HCEC 1CT (cell line): Measurements from ENCODE around the gene S100A10.

Source experiments
- DNase-seq: peaks from one replicate; pipeline ENCODE4 v3.0.0-alpha.2; 2017

S100A10 gene

DNA sequence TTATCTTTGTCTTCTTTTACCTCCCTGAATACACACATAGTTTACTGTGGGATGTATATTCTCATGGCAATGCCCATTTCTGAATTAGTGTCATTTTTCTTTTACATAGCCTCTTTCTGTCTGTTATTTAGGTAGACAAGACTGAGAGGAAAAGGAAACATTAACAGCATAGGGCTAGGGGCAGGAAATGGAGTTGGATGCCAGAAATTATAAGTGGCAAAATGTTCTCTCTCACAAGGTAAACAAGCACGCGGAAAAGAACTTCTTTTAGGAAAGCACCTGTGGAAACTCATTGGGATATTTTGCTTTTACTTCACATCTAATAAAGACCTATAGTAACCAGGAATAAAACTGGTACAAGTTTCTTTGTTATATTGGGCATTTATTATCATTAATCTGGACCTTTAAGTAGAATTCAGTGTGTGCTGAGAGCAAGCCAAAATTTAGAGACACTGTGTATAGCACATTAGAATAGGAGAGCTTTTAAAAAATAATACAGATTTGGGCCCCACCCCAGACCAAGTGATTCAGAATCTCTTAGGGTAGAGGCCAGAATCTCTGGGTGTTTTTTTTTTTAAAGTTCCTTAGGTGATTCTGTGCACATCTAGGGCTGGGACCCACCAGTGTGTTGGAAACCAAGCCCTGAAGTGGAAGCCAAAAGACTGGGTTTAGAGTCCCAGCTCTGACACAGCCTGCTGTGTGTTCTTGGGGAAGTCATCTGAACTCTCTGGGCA is 32.7 kb downstream of the S100A10 start:
- no peak for DNase-seq

DNA sequence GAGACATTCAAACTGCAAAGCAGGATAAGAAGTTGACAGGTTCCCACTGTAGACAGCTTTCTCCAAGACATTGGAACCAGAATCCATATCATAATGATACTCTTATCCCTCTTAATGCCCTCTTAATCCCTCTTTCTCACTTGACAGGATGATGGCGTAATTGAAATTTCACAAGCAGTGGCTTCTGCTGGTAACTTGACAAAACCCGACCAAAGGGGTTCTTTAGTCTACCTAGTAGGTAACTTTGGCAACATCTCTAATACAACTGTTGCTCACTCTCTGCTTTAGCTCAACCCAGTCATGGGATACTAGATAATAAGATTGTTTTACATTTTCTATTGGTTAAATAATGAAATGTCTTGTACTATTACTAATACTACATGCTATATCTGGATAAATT is 34.7 kb downstream of the S100A10 start:
- DNase-seq: no peak

- no peak for DNase-seq
Observed at GRCh38 chr1:151956957-151957497, 36.6 kb downstream of the S100A10 start.

DNA sequence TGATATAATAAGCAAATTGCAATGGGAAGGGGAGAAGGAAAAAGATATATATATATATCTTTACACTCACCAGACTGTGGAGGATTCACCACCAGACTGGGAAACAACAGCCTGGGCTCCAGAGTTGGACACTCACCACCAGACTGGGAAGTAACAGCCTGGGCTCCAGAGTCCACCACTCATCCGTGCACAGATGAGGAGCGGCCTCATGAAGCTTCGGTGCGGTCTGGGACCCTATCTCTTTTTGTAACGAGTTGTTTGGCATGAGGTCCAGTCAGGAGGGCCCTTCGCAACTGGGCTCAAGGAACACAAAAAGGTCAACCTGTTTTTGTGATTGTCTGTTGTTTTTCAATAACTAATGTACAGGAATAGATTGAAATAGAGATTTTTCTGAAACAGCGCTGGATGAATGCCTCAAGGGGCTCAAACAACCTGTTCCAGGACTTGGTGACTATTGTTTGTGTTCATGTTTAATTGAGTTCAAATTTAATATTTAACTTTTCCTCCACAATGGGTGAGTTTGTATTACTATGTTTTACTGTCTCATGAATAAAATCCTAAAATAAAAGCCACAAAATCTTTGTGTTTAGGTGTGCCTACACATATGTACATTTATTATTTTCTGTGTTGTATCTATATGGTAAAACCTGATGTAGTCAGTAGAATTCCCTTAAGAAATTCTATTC is 40.1 kb downstream of the S100A10 start:
- no peak for DNase-seq

- no peak for DNase-seq
Observed at GRCh38 chr1:151952811-151953210, 40.8 kb downstream of the S100A10 start.

GRCh38 chr1:151949371-151950193 is 44.1 kb downstream of the S100A10 start:
- DNase-seq: no peak

GRCh38 chr1:151948506-151948905 is 45.2 kb downstream of the S100A10 start:
- no peak for DNase-seq

GRCh38 chr1:151947140-151947539 is 46.5 kb downstream of the S100A10 start:
- DNase-seq: peak; percentile 53

DNA sequence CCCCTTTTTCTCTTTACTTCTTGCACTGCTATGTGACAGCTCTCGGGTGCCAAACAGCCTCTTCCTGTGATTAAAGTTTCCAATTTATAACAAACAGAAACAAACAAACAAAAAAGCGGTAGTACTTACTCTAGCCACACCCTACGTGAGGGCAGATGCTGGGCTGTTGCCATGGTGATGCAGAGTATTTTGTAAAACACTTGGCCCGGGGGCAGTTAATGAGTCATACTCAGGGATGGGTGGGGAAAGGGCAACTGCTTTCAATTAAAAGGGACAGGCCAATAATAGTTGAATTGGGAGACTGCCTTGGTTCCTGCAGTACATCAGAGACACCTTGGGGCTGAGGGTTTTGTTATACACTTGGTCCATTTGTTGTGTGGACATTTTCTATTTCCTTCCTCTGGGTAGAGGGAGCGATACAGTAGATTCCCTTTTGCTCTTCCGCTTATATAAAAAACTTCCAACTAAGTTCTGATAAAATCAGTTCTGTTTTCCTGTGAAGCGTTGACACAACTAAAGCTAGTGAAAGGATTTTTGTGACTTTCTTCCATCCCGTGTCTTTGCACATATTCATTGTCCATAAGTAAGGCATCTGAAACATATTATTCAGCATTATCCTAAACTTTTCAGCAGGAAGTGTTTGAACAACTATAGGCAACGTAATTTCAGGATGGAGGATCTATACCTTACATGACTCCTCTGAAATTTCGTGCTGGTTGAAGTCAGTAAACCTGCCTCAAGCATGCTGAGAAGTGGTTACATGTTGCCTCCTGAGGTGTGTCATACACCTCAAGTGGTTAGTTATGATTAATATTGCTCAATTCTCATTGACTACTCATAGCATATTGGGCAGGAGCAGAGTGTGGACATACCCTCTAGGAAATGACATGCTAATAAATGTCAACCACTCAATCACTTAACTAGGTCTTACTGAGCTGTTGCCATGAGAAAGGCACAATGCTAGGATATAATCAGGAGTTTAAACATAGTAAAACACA is 47.6 kb downstream of the S100A10 start:
- peak; percentile 89 for DNase-seq

GRCh38 chr1:151944857-151945575 is 48.6 kb downstream of the S100A10 start:
- DNase-seq: no peak

DNA sequence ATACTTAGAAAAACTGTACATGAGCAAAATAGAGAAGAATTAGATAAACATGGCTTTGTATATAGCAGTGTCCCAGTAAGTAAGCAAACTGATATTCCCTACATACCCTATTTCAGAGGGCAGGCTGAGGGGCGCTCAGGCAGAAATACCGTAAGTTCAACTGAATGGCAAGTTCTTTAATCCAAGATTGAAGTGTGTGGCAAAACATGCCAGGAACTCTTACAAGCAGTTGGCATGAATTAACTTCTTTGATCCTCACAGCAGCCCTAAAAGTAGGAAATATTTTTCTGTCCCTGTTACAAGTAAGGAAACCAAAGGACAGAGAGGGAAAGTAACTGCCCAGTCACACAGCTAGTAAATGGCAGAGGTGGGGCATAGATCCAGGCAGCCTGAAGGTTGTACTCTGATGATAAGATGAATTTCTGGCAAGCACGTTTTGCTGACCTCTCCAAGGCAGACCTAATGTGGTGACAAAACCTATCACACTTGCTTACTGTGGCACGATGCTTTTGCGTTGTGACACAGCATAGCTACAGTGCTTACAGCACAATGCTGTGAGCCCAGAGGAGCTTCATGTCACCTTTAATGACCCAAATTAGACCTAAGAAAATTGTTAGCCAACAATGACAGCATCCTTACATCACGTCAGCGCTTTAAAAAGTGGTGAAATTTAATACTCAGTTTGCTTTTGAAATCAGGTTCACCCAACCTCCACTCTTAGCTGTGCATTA is 49.4 kb downstream of the S100A10 start:
- DNase-seq: no peak

DNA sequence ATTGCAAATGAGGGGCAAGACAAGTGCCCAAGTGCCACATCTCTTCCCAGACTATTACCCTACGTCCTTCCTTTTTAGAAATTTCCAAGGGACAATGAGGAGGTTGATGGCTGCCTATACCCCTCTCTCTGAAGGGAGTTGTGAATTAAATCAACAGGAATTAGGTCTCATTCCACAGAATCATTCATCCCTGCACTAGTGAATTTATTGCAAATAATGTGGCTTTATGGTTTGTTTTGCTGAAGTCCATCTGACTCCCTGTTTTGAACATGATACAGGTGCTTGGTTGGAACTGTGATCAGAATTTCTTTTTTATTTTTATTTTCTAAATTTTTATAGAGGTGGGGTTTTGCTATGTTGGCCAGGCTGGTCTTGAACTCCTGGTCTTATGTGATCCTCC is 50.1 kb downstream of the S100A10 start:
- DNase-seq: no peak

- no peak for DNase-seq
Observed at GRCh38 chr1:151942882-151943281, 50.8 kb downstream of the S100A10 start.

GRCh38 chr1:151940541-151940940 is 53.1 kb downstream of the S100A10 start:
- DNase-seq: no peak

DNA sequence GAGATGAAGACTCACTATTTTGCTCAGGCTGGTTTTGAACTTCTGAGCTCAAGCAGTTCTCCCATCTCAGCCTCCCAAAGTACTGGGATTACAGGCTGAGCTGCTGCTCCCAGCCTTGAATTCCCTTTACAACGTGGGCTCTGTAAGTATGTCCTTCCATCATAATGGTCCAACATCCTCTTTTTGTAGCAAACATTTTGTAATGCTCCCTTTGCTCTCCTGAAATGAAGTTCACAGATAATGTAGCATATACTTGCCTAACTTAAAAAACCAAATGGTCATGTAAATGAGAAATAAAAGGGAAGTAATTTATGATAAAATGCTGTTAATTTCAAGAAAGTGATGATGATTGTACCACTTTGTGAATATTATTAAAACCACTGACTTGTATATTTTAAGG is 53.9 kb downstream of the S100A10 start:
- DNase-seq: no peak

DNA sequence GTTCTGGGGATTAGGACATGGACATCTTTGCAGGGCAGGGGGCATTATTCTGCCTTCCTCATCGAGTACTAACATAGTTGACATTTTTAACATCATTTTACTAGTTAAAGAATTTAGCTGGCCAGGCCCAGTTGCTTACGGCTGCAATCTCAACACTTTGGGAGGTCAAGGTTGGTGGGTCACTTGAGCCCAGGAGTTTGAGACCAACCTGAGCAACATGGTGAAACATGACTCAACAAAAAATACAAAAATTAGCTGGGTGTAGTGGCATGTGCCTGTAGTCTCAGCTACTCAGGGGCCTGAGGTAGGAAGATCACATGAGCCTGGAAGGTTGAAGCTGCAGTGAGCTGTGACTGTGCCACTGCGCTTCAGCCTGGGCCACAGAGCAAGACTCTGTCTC is 54.5 kb downstream of the S100A10 start:
- DNase-seq: no peak

DNA sequence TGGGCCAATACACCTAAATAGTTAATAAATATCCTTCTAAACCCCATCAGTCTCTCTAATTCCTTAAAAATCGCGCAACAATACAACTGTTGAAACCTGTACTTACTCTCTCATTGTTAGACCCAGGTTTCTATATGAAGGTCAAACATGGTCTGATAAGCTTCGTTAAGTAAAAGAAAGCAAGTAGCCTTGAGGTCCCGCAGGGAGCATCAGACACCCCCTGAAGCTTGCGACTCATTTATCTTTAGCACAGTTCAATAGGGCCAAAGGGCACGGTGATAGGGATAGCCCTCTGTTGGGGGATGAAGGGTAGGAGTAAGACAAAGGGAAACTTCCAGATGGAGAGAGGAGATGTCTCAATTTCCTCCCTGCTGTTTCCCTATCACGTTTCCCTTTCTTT is 57.0 kb downstream of the S100A10 start:
- no peak for DNase-seq

DNA sequence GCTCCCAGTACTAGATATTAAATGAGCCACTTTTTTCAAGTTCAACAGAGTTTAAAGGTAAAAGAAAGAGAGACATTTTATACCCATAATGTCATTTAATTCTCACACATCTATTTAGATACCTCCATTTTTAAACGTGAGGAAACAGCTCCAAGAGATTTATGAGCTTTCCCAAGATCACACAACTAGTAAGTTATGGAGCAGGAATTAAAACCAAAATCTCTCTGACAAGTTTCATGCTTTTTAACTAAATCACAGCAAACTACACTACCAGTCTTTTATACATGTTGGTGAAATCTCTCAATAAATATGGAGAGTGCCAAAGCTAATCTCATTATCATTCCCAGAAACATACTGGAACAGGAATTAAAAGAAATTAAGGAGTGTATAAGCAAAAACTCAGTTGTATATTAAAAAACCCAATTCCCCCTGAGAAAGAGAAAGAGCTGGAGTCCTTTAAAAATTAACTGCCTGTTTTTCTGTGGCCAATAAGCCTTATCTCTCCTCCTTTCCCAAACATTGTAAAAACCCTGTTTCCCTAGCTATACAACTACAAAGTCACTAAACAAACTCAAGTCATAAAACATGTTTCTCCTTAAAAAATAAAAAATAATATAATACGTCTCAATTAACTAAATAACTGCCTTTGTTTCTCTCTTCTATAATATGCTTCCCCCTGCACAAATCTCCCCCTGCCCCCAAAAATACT is 57.6 kb downstream of the S100A10 start:
- DNase-seq: no peak

DNA sequence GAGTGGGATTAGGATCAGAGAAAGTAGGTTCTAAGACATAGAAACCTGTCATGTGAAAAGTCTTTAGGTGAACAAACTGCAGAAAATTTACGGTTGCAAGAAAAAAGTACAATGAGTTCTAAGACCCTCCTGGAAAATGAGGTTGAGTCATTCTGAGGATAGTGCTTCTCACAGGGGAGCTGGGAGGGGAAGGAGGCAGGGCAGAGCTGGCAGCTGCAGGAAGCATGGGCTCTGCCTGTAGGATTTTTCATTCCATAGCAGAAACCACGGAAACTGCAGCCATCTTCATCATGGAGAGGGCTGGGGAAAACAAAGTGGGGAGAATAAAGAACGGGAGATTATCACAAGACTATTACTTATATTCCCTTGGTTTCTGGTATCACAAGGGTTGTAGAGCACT is 58.5 kb downstream of the S100A10 start:
- DNase-seq: peak; percentile 22

GRCh38 chr1:151934048-151934493 is 59.6 kb downstream of the S100A10 start:
- peak; percentile 62 for DNase-seq
